ENCODE results near the gene BCAN. TPM values are rescaled to one million over a fixed set of nuclear protein-coding genes. Genes with fewer than 3 reads are reported as not detected.

Gene BCAN
- total RNA-seq, 2 experiments from 2014 or later, result not detected

DNA sequence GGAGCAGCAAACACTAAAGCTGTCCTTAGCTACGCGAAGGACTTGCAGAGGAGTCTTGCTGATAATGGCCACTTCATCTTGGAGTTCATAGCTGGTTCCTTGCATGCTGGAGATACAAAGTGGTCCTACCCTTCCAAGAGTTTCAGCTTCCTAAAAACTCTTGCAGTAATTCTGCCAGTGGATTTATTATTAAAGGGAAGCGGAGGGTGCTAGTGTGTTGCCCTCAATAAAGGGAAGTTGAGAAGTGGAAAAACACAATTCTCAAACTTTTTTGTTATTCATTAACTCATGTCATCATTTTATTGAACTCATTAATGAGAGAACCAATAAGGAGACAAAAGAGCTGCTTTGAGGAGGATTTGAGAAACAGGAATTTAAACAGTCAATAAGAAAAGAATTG, 29.3 kb upstream of the BCAN start:
- POLR2A ChIA-PET, result interaction anchor here (0.8 to 0.9 kb wide), 2 partner anchors 11 to 112 kb away, joined by 3 to 4 read pairs; partner anchors contain the start of genes GPATCH4 and MEF2D
- peaks cover 14% of the 10 kb centered on the region for H3K4me1 Mint-ChIP-seq (ENCODE audit: low read depth)
- no peak for ATAC-seq (ENCODE audit: poor library complexity)

DNA sequence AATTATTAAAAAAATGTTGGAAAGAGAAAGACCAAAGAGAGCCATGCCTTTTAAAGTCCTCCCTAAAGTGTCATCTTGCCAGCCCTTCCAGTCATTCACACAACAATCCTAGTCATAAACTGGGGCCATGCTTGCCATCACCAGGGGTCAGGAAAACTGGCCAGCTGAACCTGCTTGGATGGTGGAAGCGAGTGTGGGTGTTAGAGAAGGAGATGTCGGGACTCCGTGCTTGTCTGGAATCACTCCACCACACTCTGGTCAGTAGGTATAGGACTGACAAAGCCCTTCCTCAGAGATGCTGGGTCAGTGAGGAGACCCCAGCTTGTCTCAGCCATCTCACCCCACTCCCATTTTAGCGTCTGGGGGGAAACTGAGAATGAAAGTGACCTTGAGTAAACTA, 26.0 kb upstream of the BCAN start:
- Mint-ChIP-seq H3K27me3 (peaks cover 68% of the 10 kb centered on the region), H3K4me1 (ENCODE audit: low read depth) (no peaks in the 10 kb centered on the region), H3K27ac (no peak overlapping the region), H3K36me3 (ENCODE audit: low read depth) (no peaks in the 10 kb centered on the region), H3K9me3 (no peaks in the 10 kb centered on the region), H3K4me3 (no peak overlapping the region)
- TF ChIP-seq, protein P1, sequence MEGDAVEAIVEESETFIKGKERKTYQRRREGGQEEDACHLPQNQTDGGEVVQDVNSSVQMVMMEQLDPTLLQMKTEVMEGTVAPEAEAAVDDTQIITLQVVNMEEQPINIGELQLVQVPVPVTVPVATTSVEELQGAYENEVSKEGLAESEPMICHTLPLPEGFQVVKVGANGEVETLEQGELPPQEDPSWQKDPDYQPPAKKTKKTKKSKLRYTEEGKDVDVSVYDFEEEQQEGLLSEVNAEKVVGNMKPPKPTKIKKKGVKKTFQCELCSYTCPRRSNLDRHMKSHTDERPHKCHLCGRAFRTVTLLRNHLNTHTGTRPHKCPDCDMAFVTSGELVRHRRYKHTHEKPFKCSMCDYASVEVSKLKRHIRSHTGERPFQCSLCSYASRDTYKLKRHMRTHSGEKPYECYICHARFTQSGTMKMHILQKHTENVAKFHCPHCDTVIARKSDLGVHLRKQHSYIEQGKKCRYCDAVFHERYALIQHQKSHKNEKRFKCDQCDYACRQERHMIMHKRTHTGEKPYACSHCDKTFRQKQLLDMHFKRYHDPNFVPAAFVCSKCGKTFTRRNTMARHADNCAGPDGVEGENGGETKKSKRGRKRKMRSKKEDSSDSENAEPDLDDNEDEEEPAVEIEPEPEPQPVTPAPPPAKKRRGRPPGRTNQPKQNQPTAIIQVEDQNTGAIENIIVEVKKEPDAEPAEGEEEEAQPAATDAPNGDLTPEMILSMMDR (IDR thresholded peaks at IDR 0.05), result no peak
- ATAC-seq (ENCODE audit: poor library complexity) (no peak), DNase-seq (no peak)
- POLR2A ChIA-PET, result no interaction called here
- Histone ChIP-seq H3K36me3 (ENCODE audit: insufficient read depth, low read length) (no peaks in the 10 kb centered on the region), H3K27me3 (ENCODE audit: control insufficient read depth in 1 of 2, insufficient read depth in 2 of 2, low read length in 2 of 2) (peaks cover 22 to 24% of the 10 kb centered on the region in 2 experiments), H3K4me3 (ENCODE audit: low read length) (no peak overlapping the region), H3K9me3 (ENCODE audit: control insufficient read depth in 1 of 2, insufficient read depth in 1 of 2, low read length in 2 of 2) (no peaks in the 10 kb centered on the region), H3K4me1 (ENCODE audit: insufficient read depth, low read length) (no peaks in the 10 kb centered on the region), H3K27ac (ENCODE audit: low read depth in 1 of 2, low read length in 2 of 2) (no peak overlapping the region)
- CTCF ChIA-PET, result no interaction called here
- intact Hi-C loops (cut with DNase I, micrococcal nuclease), result no loop called here

More for the DNA sequence above, 29.3 kb upstream of the BCAN start:
- intact Hi-C loops (cut with DNase I, micrococcal nuclease), result no loop called here
- Histone ChIP-seq H3K9me3 (ENCODE audit: control insufficient read depth in 1 of 2, insufficient read depth in 1 of 2, low read length in 2 of 2) (no peaks in the 10 kb centered on the region), H3K4me1 (ENCODE audit: insufficient read depth, low read length) (peaks cover 10% of the 10 kb centered on the region), H3K36me3 (ENCODE audit: insufficient read depth, low read length) (no peaks in the 10 kb centered on the region), H3K27ac (ENCODE audit: low read depth in 1 of 2, low read length in 2 of 2) (no peak overlapping the region), H3K27me3 (ENCODE audit: control insufficient read depth in 1 of 2, insufficient read depth in 2 of 2, low read length in 2 of 2) (peaks cover 3 to 5% of the 10 kb centered on the region in 2 experiments), H3K4me3 (ENCODE audit: low read length) (no peak overlapping the region)
- Mint-ChIP-seq H3K9me3 (no peaks in the 10 kb centered on the region), H3K27ac (no peak overlapping the region), H3K36me3 (ENCODE audit: low read depth) (no peaks in the 10 kb centered on the region), H3K27me3 (peaks cover 50% of the 10 kb centered on the region), H3K4me3 (no peak overlapping the region)
- TF ChIP-seq, protein P1 (IDR thresholded peaks at IDR 0.05), result no peak
- DNase-seq, result no peak
- CTCF ChIA-PET, result interaction anchor here (0.5 to 0.8 kb wide), 2 partner anchors 14 kb away, joined by 3 read pairs; no protein-coding TSS in a partner anchor

DNA sequence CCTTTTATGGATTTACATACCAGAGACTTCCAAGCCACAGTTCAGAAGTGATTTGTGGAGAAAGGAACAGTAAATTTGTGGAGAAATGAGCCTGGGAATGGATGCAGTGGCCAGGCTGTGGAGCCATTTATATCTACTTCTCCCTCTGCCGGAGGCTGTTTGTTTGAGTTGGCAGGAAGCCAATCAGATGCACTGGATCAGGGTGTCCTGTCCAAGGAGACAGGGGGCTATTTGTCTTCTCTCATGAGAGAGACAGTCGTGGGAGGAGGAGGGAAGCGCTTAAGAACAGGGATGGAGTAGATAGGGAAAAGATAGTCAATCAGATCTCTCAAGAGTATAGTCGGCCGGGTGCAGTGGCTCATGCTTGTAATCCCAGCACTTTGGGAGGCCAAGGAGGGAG, 25.5 kb upstream of the BCAN start:
- DNase-seq (no peak), ATAC-seq (ENCODE audit: poor library complexity) (no peak)
- no peaks in the 10 kb centered on the region for H3K36me3 ChIP-seq (ENCODE audit: insufficient read depth, low read length)
- Mint-ChIP-seq H3K27me3 (peaks cover 67% of the 10 kb centered on the region), H3K9me3 (no peaks in the 10 kb centered on the region), H3K4me1 (ENCODE audit: low read depth) (no peaks in the 10 kb centered on the region), H3K36me3 (ENCODE audit: low read depth) (no peaks in the 10 kb centered on the region), H3K4me3 (no peak overlapping the region), H3K27ac (no peak overlapping the region)
- no peak overlapping the region for H3K27ac ChIP-seq (ENCODE audit: low read depth in 1 of 2, low read length in 2 of 2)
- H3K27me3 ChIP-seq (ENCODE audit: control insufficient read depth in 1 of 2, insufficient read depth in 2 of 2, low read length in 2 of 2), result peaks cover 25 to 27% of the 10 kb centered on the region in 2 experiments
- H3K9me3 ChIP-seq (ENCODE audit: control insufficient read depth in 1 of 2, insufficient read depth in 1 of 2, low read length in 2 of 2), result no peaks in the 10 kb centered on the region
- TF ChIP-seq, protein P1 (IDR thresholded peaks at IDR 0.05), result no peak
- CTCF ChIA-PET, result interaction anchor here (2.3 kb wide), 1 partner anchor 231 kb away, joined by 13 read pairs; no protein-coding TSS in a partner anchor
- H3K4me3 ChIP-seq (ENCODE audit: low read length), result no peak overlapping the region
- H3K4me1 ChIP-seq (ENCODE audit: insufficient read depth, low read length), result no peaks in the 10 kb centered on the region
- intact Hi-C loops (cut with DNase I, micrococcal nuclease), result no loop called here
- POLR2A ChIA-PET, result interaction anchor here (1.6 kb wide), 1 partner anchor 116 kb away, joined by 4 read pairs; the partner anchor contains the start of gene MEF2D
